GM18526 (cell line): ENCODE data around the gene HMGN1.

Source experiments
- POLR2A ChIP-seq: IDR thresholded peaks from 3 replicates; pipeline ENCODE4 v1.6.1; 2011; ENCODE audit not compliant: insufficient read length; ENCODE audit errors: extremely low read depth

The HMGN1 gene, protein sequence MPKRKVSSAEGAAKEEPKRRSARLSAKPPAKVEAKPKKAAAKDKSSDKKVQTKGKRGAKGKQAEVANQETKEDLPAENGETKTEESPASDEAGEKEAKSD

DNA sequence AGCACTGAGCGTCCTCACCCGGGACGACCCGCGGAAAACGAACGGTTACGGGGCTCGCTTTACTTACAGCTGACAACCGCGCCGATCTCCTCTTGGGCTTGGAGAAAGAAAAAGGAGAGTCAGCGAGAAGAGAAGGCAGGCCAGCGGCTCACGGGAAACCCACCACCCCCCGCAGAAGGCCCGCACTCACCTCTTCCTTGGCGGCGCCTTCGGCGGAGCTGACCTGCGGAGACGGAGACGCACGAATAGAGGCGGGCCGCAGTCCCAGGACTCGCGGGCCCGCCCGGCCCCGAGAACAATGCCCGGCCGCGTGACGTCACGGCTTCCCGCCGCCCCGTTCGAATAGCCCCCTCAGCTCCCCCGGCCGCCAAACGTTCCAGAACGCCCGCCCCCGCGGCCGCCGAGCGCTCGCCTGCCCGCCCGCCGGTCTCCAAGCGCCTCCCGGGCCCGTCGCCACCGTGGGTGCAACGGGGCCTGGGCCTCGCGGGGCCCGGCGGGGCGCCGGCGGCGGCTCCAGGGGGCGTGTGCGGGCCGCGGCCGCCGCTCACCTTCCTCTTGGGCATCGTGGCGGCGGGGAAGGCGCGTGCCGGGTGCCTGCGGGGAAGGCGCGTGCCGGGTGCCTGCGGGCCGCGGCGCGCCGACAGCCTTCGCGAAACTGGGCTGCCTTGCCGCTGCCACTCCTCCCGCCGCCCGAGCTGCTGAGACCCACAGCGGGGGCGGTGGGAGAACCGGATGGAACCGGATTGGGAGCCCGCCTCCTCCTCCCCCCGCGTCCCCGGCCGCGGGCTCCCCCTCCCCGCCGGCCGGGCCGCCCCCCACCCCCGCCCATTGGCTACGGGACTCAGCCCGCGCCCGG is at the start of gene HMGN1:
HMGN1 (minus strand) TSS at position 734 of the 856 bp plus-strand sequence; CDS start at position 563, 171 bp downstream.
- peak; percentile 70 for TF ChIP-seq POLR2A

DNA sequence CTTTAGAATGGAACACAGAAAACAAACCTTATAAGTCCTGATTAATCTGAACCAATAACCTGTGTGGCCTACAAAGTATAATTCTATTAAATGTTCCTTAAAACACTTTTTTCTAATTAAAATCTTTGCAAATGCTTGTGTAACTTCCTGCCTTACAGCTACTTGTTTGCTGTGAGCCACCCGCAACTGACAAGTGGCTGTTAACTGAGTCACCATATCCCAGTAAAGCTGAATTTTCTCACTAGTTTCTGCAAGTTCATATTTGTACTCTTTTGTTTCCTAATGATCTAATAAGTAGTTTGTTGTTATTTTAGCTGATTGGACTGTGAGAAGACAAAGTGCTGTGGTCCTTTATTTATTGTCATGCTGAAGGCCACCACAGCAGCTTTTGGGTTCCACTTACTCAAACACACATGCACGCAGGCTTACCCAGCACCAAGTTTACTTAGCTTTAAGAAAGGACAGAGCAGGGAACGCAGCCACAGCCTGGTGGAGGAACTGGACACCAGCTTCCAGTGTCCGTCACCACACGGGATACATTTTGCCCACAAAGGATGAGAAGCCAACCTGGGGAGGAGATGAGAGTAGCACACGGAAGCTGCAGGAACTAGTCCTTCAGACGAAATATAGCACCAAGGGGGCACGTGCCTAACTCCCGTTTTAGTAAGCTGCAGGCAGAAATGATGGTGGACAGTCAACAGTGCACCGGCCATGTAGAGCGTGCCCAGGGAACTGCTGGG is 48.9 kb upstream of the HMGN1 start:
- TF ChIP-seq POLR2A: no peak

DNA sequence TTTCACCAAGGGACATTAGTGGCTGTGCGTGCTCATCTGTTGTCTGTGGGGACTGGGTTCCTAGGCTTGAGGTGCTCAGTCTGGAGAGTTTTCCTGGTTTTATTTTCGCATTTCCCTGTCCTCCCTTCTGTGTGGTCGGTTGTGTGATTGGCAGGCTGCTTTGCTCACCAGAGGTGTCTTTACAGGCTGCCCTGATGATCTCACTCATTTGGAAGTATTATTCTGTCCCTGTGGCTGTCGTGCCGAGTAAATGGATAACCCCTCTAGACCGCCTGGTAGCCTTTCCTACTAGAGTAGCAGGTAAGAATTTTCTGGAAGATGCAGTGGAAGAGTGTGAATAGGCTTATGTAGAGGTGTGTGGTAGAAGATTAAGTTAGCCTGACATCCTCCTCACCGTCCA is 44.1 kb upstream of the HMGN1 start:
- TF ChIP-seq POLR2A: no peak

DNA sequence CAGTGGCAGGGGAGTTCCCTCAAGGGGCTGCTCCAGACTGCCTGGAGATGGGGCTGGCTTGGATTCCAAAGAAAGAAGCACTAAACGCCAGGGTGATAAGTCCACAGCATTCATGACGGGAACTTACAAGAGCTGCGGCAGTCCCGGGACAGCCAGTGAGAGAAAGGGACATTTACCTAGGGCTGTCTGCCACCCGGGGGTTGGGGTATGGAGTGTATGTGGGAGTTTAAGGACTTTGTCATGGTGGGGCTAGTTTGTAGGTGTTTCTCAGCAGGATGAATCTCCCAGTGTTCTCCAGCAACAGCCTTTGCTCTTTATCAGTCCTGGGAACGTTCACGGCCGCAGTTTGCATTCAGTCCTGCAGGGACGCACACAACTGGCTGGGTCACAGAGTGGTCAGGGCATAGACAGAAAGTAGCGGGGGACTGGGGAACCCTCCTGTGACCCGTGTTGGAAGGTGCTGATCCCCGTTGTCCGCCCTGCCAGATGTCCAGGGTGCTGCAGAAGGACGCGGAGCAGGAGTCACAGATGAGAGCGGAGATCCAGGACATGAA is 41.4 kb upstream of the HMGN1 start:
- TF ChIP-seq POLR2A: no peak

DNA sequence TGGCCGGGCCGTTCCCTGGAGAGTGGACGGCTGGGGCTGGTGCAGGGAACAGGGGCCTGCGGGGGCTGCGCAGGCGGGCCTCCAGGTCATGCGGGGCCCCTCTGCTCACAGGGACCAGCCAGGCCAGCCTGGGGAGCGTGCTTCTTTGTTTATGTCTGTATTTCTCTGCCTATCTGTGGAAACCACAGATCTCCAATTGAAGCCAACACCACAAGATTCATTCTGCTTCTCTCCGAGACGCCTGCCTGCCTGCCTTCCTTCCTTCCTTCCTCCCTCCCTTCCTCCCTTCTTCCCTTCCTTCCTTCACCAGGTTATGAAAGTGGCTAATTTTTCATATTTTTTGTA is 39.9 kb upstream of the HMGN1 start:
- TF ChIP-seq POLR2A: no peak

DNA sequence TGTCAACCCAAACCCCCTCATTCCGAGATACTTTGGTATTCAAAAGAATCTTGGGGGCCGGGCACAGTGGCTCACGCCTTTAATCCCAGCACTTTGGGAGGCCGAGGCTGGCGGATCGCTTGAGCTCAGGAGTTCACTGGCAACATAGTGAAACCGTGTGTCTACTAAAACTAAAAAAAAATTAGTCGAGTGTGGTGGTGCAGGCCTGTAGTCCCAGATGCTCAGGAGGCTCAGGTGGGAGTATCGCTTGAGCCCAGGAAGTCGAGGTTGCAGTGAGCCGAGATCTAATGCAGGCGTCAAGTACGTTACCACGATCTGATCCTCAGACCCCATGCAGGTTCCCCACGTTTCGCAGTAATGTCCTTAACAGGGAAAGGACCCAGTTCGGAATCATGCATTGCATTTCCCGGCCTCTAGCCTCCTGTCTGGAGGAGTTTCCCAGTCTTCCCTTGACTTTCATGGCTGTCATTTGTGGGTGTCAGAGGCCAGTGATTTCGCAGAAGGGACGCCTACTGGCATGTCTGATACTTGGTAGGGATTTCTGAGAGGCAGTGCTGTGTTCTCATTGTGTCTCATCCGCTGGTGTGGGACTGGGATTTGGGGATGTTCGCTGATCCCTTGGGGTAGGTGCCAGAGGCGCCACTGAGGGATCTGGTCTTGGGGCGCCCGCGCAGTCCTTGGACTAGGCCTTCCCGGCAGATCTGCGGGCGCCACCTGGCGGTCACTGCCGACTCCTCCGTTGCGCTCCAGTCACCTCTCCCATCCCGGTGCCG is 39.3 kb upstream of the HMGN1 start:
- no peak for TF ChIP-seq POLR2A

DNA sequence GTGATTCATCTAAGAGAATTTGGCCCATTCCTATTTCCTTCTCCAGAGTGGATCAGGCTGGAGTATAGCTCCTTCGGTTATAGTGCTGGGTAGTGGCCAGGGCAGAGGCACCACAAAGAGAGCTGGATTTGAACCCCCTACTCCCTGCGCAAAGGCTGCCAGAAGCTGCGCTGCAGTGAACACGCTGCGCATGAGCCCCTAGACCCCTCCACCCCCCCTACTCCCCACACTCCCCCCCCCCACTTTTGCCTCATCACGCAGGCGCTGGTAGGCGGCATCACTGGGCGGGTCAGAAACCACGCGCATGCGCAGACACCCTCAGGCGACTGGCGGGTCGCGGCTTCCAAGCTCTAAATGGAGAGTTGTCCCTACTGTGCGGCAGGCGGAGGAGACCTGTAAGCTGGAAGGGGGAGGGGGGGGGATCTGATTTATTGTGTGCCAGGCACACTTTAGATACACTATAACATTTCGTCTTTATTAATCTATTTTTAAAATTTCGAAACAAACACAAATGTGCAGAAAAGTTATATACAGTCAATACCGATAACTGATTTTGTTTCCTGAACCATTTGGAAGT is 38.7 kb upstream of the HMGN1 start:
- peak; percentile 39 for TF ChIP-seq POLR2A

DNA sequence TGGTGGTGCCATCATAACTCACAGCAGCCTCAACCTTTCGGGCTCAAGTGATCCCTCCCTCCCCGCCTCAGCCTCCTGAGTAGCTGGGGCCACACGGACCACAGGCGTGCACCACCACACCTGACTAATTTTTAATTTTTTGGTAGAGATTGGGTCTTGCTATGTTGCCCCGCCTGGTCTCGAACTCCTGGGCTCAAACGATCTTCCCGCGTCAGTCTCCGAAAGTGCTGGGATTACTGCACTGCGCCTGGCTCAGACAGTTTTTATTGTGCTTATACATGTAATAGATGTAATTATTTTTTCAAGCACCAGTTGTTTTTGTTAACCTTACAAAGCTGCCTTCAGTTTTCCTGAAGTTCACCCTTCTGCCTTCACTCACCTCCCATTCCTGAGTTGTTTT is 38.0 kb upstream of the HMGN1 start:
- TF ChIP-seq POLR2A: no peak

DNA sequence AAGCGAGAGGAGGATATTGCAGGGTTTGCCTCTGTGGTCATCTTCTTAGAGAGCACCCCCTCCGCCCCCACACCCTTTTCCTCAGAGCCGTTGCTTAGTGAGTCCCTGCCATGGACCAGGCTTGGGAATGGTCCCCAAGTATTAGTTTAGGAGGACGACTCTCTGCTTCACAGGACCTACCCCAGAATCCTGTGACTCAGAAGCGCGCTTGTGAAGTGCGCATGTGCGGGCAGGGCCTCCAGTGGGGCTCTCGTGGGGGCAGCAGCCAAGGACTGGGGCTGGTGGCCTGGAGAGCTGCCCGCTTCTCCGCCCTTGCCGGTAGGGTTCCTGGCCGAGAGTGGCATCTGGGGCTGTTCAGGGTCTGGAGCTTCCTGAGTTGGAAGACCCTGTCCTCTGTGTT is 37.3 kb upstream of the HMGN1 start:
- TF ChIP-seq POLR2A: no peak

DNA sequence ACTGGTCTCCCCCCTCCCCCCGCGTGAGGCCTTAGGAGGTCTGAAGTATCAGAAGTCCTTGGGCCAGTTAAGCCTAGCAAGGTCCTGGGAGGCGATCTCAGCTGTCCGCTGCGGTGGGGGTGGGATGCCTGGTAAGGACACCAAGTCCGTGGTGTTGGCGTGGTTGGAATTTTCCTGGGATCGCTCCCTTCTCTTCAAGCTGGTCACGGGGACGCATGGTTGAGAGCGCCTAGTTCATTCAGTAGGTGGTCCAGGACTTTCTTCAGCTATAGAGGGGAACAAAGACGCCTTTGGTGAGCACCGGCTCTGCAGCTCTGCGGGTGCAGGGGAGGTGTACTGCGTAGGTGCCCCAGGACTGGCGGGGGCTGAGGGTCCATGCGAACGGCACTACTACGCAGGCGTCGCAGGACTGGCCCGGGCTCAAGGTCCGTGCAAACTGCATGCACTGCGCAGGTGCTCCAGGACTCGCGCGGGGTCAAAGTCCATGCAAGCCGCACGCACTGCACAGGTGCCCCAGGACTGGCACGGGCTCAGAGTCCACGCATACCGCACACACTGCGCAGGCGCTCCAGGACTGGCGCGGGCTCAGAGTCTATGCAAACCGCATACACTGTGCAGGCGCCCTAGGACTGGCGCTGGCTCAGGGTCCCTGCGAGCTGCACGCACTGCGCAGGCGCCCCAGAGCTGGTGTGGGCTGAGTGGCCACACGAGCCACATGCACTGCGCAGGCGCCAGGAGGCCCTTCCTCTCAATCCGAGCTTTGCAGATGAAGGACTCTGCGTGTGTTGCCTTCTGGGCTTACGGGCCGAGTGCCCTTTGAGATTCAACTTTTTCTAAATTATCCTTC is 36.6 kb upstream of the HMGN1 start:
- TF ChIP-seq POLR2A: peak; percentile 25

DNA sequence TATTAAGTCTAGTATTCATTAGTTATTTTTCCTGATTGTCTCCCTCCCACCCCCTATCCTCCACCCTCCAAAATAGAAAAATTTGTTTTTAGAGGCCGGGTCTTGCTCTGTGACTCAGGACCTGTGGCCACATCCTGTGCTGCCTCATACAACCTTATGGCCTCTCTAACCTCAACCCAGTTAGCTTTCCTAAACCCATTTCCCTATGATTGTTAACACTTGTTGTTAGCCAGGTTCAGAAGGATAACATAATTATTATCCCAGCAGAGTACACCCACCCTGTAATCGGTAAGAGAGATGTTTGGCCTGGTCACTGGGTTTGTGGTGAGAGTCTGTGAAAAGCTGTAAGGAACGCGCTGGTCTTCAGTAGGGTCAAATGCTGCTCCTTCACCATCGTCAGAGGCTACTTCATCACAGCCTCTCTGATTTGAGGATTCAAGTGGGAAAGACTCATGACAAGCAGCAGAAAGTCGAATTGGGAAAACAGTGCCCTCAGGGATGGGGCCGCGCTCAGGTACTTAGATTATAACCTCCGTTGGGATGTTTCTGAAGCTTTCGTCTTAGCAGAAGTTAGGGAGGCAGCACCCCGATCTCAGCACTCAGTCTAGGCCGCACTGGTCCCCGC is 35.9 kb upstream of the HMGN1 start:
- no peak for TF ChIP-seq POLR2A

DNA sequence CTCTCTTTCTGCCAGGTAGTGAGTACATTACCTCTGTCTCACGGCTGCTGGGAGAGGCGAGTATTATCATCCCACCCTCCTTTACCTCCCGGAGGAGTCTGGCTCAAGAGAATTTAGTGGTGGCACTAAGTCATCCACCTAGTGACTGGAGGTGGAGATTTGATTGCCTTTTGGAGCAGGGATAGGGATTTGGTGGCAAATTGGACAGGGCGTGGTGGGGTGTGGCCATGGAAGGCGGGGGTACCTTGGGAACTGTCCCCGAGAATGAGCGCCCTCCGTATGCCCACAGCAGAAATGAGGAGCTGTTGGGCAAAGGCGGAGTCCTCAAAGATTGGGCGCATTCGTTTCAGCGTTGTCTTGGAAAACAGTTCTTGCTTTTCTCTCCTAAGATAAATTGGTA is 32.1 kb upstream of the HMGN1 start:
- TF ChIP-seq POLR2A: no peak
